Uterus (tissue), 4 donors: ENCODE results near the gene FSD1. TPM values are rescaled to one million over a fixed set of nuclear protein-coding genes. Genes with fewer than 3 reads are reported as not detected.

ENCODE experiments used
- DNase-seq, 2 donors: peaks; one replicate each; pipeline ENCODE4 v3.0.0-alpha.2; 2019 to 2020
- H3K27ac ChIP-seq, 2 donors: fragments of 200-600 bp; sonication (generic); 1 replicate in 1 of 2; 2 replicates in 1 of 2; pipeline ENCODE4 v1.5.1; 2016 to 2018
- H3K27me3 ChIP-seq, 2 donors: fragments of 200-600 bp; sonication (generic); one replicate each; pipeline ENCODE4 v1.5.1; 2018 to 2019; ENCODE audit warnings: control low read depth in 1 of 2
- H3K36me3 ChIP-seq, 2 donors: fragments of 200-600 bp; sonication (generic); one replicate each; pipeline ENCODE4 v1.5.1; 2019; ENCODE audit warnings: control low read depth in 1 of 2
- H3K4me1 ChIP-seq, 2 donors: fragments of 200-600 bp; sonication (generic); one replicate each; pipeline ENCODE4 v1.5.1; 2018 to 2019; ENCODE audit warnings: control low read depth in 1 of 2
- H3K4me3 ChIP-seq, 2 donors: fragments of 200-600 bp; sonication (generic); 1 replicate in 1 of 2; 2 replicates in 1 of 2; pipeline ENCODE4 v1.5.1; 2018 to 2019; ENCODE audit warnings: mild to moderate bottlenecking in 1 of 2
- H3K9me3 ChIP-seq, 2 donors: fragments of 200-600 bp; sonication (generic); one replicate each; pipeline ENCODE4 v1.5.1; 2019; ENCODE audit warnings: control low read depth in 1 of 2
- CTCF ChIP-seq, 4 experiments: fragments of 200-600 bp in 2 of 4; fragments of 450-650 bp in 2 of 4; sonication (generic) in 2 of 4; IDR thresholded peaks; one replicate each; pipeline ENCODE4 v1.5.1; 2016 to 2019; ENCODE audit warnings: antibody characterized with exemption in 4 of 4, mild to moderate bottlenecking in 2 of 4, moderate library complexity in 1 of 4
- POLR2A ChIP-seq, 2 donors: fragments of 450-650 bp; IDR thresholded peaks; one replicate each; pipeline ENCODE4 v1.6.1; 2016; ENCODE audit warnings: antibody characterized with exemption in 2 of 2, mild to moderate bottlenecking in 1 of 2, moderate library complexity in 1 of 2
- intact Hi-C: fragments of 100-400 bp; cut with DNase I; formaldehyde crosslinking; loops from one replicate; pipeline ENCODE4 v1.15.1; 2023; ENCODE audit warnings: low total_unique reads
- total RNA-seq, 4 donors: library from RNA; depleted of rRNA in 3 of 4; stranded (reverse); fragments of >200 nt in 3 of 4; gene quantifications; one replicate each; pipeline versions ENCODE4 v1.1.0 to v1.2.4, GENCODE V29; 2014 to 2023
- donor health status: DM: yes; HTN: yes; CAD: no.

The FSD1 gene
- total RNA-seq, 4 donors from 2014 or later: 3.1 TPM; not detected in 3

DNA sequence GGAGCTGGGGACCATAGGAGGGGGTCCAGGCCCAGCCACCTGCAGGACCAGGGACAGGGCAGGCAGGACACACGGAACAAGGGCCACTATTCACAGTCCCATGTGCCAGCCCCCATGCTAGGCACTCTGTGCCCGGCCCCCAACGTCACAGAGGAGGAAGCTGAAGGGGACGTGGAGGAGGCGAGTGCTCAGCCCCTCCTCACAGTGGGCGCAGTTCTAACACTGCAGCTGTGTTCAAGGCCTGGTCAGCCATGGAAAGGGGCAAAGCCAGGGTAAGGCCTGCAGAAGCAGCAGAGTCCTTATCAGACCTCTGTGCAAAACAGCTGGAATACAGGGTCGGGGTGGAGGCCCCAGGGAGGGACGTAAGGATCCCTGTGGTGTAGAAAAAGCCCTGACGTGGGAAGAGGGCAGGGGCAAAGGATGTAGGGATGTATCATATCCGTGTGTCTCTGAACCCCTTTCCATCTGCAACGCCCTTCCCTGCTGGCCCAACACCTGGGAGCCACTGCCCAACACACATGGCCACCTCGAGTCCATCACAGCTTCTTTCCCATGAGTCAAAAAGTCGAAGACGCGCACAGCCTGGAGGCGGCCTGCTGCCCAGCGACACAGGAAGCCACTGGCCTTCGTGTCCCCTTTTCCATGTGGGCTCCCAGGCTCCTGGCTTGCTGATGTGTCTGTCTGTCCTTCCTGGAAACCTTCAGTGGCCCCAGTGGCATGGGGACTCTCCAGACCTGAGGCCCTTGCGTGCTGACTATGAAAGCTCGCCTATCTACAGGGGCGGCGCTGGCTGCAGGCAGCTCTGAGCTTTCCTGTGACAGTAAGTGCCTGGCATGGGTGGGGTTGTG lies 68.0 kb downstream of the FSD1 start:
- Histone ChIP-seq H3K4me3 (no peak overlapping the region), H3K27me3 (no peaks in the 10 kb centered on the region), H3K27ac (peak overlapping the region in 1 of 2 donors; percentile 84), H3K36me3 (no peaks in the 10 kb centered on the region), H3K4me1 (peaks cover 22 to 52% of the 10 kb centered on the region in 2 donors), H3K9me3 (no peaks in the 10 kb centered on the region)
- no peak for DNase-seq
- intact Hi-C loops: no loop called here
- TF ChIP-seq CTCF (IDR thresholded peaks at IDR 0.05) (no peak), POLR2A (IDR thresholded peaks at IDR 0.05) (no peak)

GRCh38 chr19:4373013-4373367 lies 68.6 kb downstream of the FSD1 start:
- intact Hi-C loops: no loop called here
- H3K4me1 ChIP-seq: peaks cover 22 to 53% of the 10 kb centered on the region in 2 donors
- H3K36me3 ChIP-seq: no peaks in the 10 kb centered on the region
- no peak for DNase-seq
- TF ChIP-seq POLR2A (IDR thresholded peaks at IDR 0.05): no peak
- TF ChIP-seq CTCF (IDR thresholded peaks at IDR 0.05): no peak
- no peaks in the 10 kb centered on the region for H3K9me3 ChIP-seq
- H3K4me3 ChIP-seq: no peak overlapping the region
- H3K27me3 ChIP-seq: no peaks in the 10 kb centered on the region
- peak overlapping the region; percentile 70 to 84 for H3K27ac ChIP-seq

Other genes with a start within 250 kb of the FSD1 start
- gene ZBTB7A, start 237.7 kb upstream of the FSD1 start, total RNA-seq: 10 to 100 TPM; 10.8 to 72.9 (median 14.1) TPM
- gene MAP2K2, start 180.5 kb upstream of the FSD1 start, total RNA-seq: 100 to 1,000 TPM in 1 of 4 donors, 10 to 100 TPM in 2, 1 to 10 TPM in 1; 7.4 to 105 (median 82.4) TPM
- not detected for gene CREB3L3, start 151.0 kb upstream of the FSD1 start, total RNA-seq
- gene SIRT6, start 122.0 kb upstream of the FSD1 start, total RNA-seq: 10 to 100 TPM in 3 of 4 donors, 1 to 10 TPM in 1; 1.3 to 23.2 (median 15.1) TPM
- 1 to 10 TPM in 2 of 4 donors, under 1 TPM in 1, not detected in 1; 0.64 to 1.8 (median 1.2) TPM for gene ANKRD24, start 121.9 kb upstream of the FSD1 start, total RNA-seq
- 1 to 10 TPM in 3 of 4 donors, not detected in 1; 1.2 to 1.8 (median 1.5) TPM for gene EBI3, start 75.1 kb upstream of the FSD1 start, total RNA-seq
- gene YJU2, start 57.5 kb upstream of the FSD1 start, total RNA-seq: 10 to 100 TPM; 13.3 to 29.1 (median 21.5) TPM
- gene SHD, start 25.3 kb upstream of the FSD1 start, total RNA-seq: under 1 TPM in 1 of 4 donors, not detected in 3; 0.41 TPM
- under 1 TPM in 1 of 4 donors, not detected in 3; 0.97 TPM for gene TMIGD2, start 2.2 kb upstream of the FSD1 start, total RNA-seq
- gene STAP2, start 34.2 kb downstream of the FSD1 start, total RNA-seq: 1 to 10 TPM in 3 of 4 donors, under 1 TPM in 1; 0.29 to 9.4 (median 6.2) TPM
- 10 to 100 TPM in 1 of 4 donors, 1 to 10 TPM in 1, under 1 TPM in 1, not detected in 1; 0.51 to 13.8 (median 5.8) TPM for gene MPND, start 39.0 kb downstream of the FSD1 start, total RNA-seq
- 10 to 100 TPM; 11.8 to 69.3 (median 29.5) TPM for gene SH3GL1, start 95.9 kb downstream of the FSD1 start, total RNA-seq
- 10 to 100 TPM in 1 of 4 donors, 1 to 10 TPM in 2, under 1 TPM in 1; 0.59 to 12.9 (median 8.0) TPM for gene CHAF1A, start 98.0 kb downstream of the FSD1 start, total RNA-seq
- gene UBXN6, start 153.2 kb downstream of the FSD1 start, total RNA-seq: 100 to 1,000 TPM in 2 of 4 donors, 10 to 100 TPM in 2; 61.5 to 266 (median 90.0) TPM
- 10 to 100 TPM in 3 of 4 donors, 1 to 10 TPM in 1; 8.5 to 65.8 (median 34.8) TPM for gene HDGFL2, start 167.7 kb downstream of the FSD1 start, total RNA-seq
- 10 to 100 TPM in 3 of 4 donors, 1 to 10 TPM in 1; 7.9 to 78.3 (median 16.2) TPM for gene PLIN4, start 213.9 kb downstream of the FSD1 start, total RNA-seq
- 10 to 100 TPM in 1 of 4 donors, 1 to 10 TPM in 3; 1.5 to 11.1 (median 3.0) TPM for gene PLIN5, start 230.6 kb downstream of the FSD1 start, total RNA-seq
- 1 to 10 TPM in 2 of 4 donors, under 1 TPM in 1, not detected in 1; 0.59 to 1.1 (median 1.1) TPM for gene LRG1, start 235.4 kb downstream of the FSD1 start, total RNA-seq